Stimulated activated CD8-positive, alpha-beta memory T cell treated with anti-CD3 and anti-CD28 coated beads, Interleukin-12 subunit alpha, Interleukin-12 subunit beta, amount 100 ng/mL, for 1 hour (primary cell): ENCODE data around the gene PMF1.
"Not testable (repeated sequence)": the region's sequence is repeated elsewhere in the genome, so short reads cannot be mapped to it uniquely, and the experiment has no call there.

ENCODE experiments used
- DNase-seq: peaks from one replicate; pipeline ENCODE4 v3.0.0-alpha.2; 2020; ENCODE audit warnings: low read depth

PMF1 gene

GRCh38 chr1:156196445-156196844 lies 16.4 kb upstream of the PMF1 start:
- DNase-seq, result no peak

- no peak for DNase-seq
Observed at GRCh38 chr1:156198831-156199349, 13.9 kb upstream of the PMF1 start.

GRCh38 chr1:156200044-156200443 lies 12.8 kb upstream of the PMF1 start:
- DNase-seq, result no peak

- no peak for DNase-seq
Observed at GRCh38 chr1:156203331-156203730, 9.5 kb upstream of the PMF1 start.

- no peak for DNase-seq
Observed at GRCh38 chr1:156204686-156205085, 8.1 kb upstream of the PMF1 start.

- no peak for DNase-seq
Observed at GRCh38 chr1:156211243-156211642, 1.6 kb upstream of the PMF1 start.

GRCh38 chr1:156212130-156212529 lies 677 bp upstream of the PMF1 start:
- no peak for DNase-seq

- no peak for DNase-seq
Observed at GRCh38 chr1:156213644-156213966, 798 bp downstream of the PMF1 start.

GRCh38 chr1:156214024-156214748 lies 1.4 kb downstream of the PMF1 start:
- DNase-seq, result no peak

- not testable (repeated sequence) for DNase-seq
Observed at GRCh38 chr1:156216361-156217086, 3.7 kb downstream of the PMF1 start.

- no peak for DNase-seq
Observed at GRCh38 chr1:156217871-156218270, 5.1 kb downstream of the PMF1 start.

GRCh38 chr1:156220226-156220625 lies 7.4 kb downstream of the PMF1 start:
- no peak for DNase-seq

- DNase-seq, result no peak
Observed at GRCh38 chr1:156221986-156222692, 9.3 kb downstream of the PMF1 start.

GRCh38 chr1:156225677-156226014 lies 12.8 kb downstream of the PMF1 start:
- no peak for DNase-seq

- DNase-seq, result no peak
Observed at GRCh38 chr1:156226116-156226538, 13.3 kb downstream of the PMF1 start.

GRCh38 chr1:156226782-156227181 lies 14.0 kb downstream of the PMF1 start:
- DNase-seq, result no peak

GRCh38 chr1:156228501-156228900 lies 15.7 kb downstream of the PMF1 start:
- no peak for DNase-seq

- no peak for DNase-seq
Observed at GRCh38 chr1:156229809-156230472, 17.1 kb downstream of the PMF1 start.

GRCh38 chr1:156230473-156230837 lies 17.6 kb downstream of the PMF1 start:
- DNase-seq, result no peak

GRCh38 chr1:156232201-156232894 lies 19.5 kb downstream of the PMF1 start:
- DNase-seq, result no peak

GRCh38 chr1:156233426-156234127 lies 20.8 kb downstream of the PMF1 start:
- DNase-seq, result no peak
